GM12891 (cell line): ENCODE data around the gene MYL9.

Source experiments
- POLR2A ChIP-seq: IDR thresholded peaks from 2 replicates; pipeline ENCODE4 v1.6.1; 2011; ENCODE audit warnings: low read depth, low read length, control low read depth
- POLR2AphosphoS5 ChIP-seq: IDR thresholded peaks from 2 replicates; pipeline ENCODE4 v1.6.1; 2011; ENCODE audit warnings: low read depth, low read length, control low read depth
- POU2F2 ChIP-seq: IDR thresholded peaks from 2 replicates; pipeline ENCODE4 v1.6.1; 2011; ENCODE audit warnings: low read depth, mild to moderate bottlenecking, control low read depth, low read length, moderate library complexity
- SPI1 ChIP-seq: IDR thresholded peaks from 2 replicates; pipeline ENCODE4 v1.6.1; 2011; ENCODE audit warnings: low read depth, low read length, control low read depth

- TF ChIP-seq POLR2A (no peak), POLR2AphosphoS5 (no peak), POU2F2 (no peak), SPI1 (no peak)
Observed at GRCh38 chr20:36527331-36528125, 13.8 kb upstream of the MYL9 start.
